SK-N-MC (cell line): Measurements from ENCODE around the gene RNF144B.

ENCODE experiments used
- DNase-seq: peaks from one replicate; pipeline ENCODE4 v3.0.0-alpha.2; 2011; ENCODE audit warnings: low read depth, low spot score
- H3K27ac ChIP-seq: fragments of 200-600 bp; sonication (generic); 2 replicates; pipeline ENCODE4 v1.5.1; 2016; ENCODE audit warnings: mixed run types
- H3K36me3 ChIP-seq: fragments of 200-600 bp; sonication (generic); 2 replicates; pipeline ENCODE4 v1.6.1; 2017; ENCODE audit warnings: antibody characterized with exemption, low read length, mixed read lengths; ENCODE audit not compliant: insufficient read depth
- H3K4me3 ChIP-seq: fragments of 200-600 bp; sonication (generic); 2 replicates; pipeline ENCODE4 v1.5.1; 2016
- H3K9ac ChIP-seq: fragments of 200-600 bp; sonication (generic); 2 replicates; pipeline ENCODE4 v1.8.0; 2017; ENCODE audit warnings: mixed run types, mixed read lengths; ENCODE audit not compliant: insufficient read length
- H3K9me3 ChIP-seq: fragments of 200-600 bp; sonication (generic); 2 replicates; pipeline ENCODE4 v1.6.1; 2017; ENCODE audit warnings: low read depth, mild to moderate bottlenecking, antibody characterized with exemption, low read length, moderate library complexity, mixed read lengths
- EZH2 ChIP-seq: fragments of 200-600 bp; sonication (generic); IDR thresholded peaks from one replicate; pipeline ENCODE4 v1.6.1; 2017; ENCODE audit warnings: antibody characterized with exemption
- FOXP2 ChIP-seq: optimal IDR thresholded peaks from 2 replicates; pipeline ENCODE3; 2011; ENCODE audit warnings: mild to moderate bottlenecking, moderate library complexity; ENCODE audit not compliant: insufficient read depth; ENCODE audit errors: extremely low read length, control extremely low read depth
- POLR2AphosphoS5 ChIP-seq: IDR thresholded peaks from 2 replicates; pipeline ENCODE4 v1.6.1; 2012; ENCODE audit warnings: mild to moderate bottlenecking, low read depth, low read length, borderline replicate concordance

RNF144B gene

GRCh38 chr6:18387061-18387721 lies at the start of gene RNF144B:
RNF144B (plus strand) TSS chr6:18387350; CDS start chr6:18399535, 12,185 bp downstream.
- no peaks in the 10 kb centered on the region for H3K9me3 ChIP-seq
- H3K9ac ChIP-seq: peak within 1 kb of the TSS; percentile 61
- H3K27ac ChIP-seq: no peak within 1 kb of the TSS
- H3K36me3 ChIP-seq: no peaks in the 10 kb centered on the region
- no peak for DNase-seq
- H3K4me3 ChIP-seq: peak within 1 kb of the TSS; percentile 86
- no peak for TF ChIP-seq EZH2
- TF ChIP-seq POLR2AphosphoS5: peak; percentile 38
- TF ChIP-seq FOXP2: peak; percentile 62

- H3K27ac ChIP-seq: no peak overlapping the region
- no peak overlapping the region for H3K9ac ChIP-seq
- H3K36me3 ChIP-seq: no peaks in the 10 kb centered on the region
- H3K9me3 ChIP-seq: no peaks in the 10 kb centered on the region
- no peak for DNase-seq
- TF ChIP-seq EZH2 (no peak), FOXP2 (no peak), POLR2AphosphoS5 (no peak)
- no peak overlapping the region for H3K4me3 ChIP-seq
Observed at GRCh38 chr6:18339599-18339998, 47.6 kb upstream of the RNF144B start.

GRCh38 chr6:18340781-18341551 lies 46.2 kb upstream of the RNF144B start:
- Histone ChIP-seq H3K4me3 (no peak overlapping the region), H3K27ac (no peak overlapping the region), H3K36me3 (no peaks in the 10 kb centered on the region), H3K9me3 (no peaks in the 10 kb centered on the region), H3K9ac (no peak overlapping the region)
- no peak for DNase-seq
- TF ChIP-seq FOXP2 (no peak), EZH2 (no peak)

GRCh38 chr6:18342223-18342622 lies 44.9 kb upstream of the RNF144B start:
- no peak for TF ChIP-seq EZH2
- no peak for TF ChIP-seq FOXP2
- TF ChIP-seq POLR2AphosphoS5: no peak
- no peak overlapping the region for H3K9ac ChIP-seq
- no peak overlapping the region for H3K4me3 ChIP-seq
- DNase-seq: no peak
- no peaks in the 10 kb centered on the region for H3K9me3 ChIP-seq
- no peaks in the 10 kb centered on the region for H3K36me3 ChIP-seq
- no peak overlapping the region for H3K27ac ChIP-seq

GRCh38 chr6:18343741-18344140 lies 43.4 kb upstream of the RNF144B start:
- no peak overlapping the region for H3K27ac ChIP-seq
- DNase-seq: no peak
- no peak overlapping the region for H3K4me3 ChIP-seq
- H3K9me3 ChIP-seq: no peaks in the 10 kb centered on the region
- H3K36me3 ChIP-seq: no peaks in the 10 kb centered on the region
- TF ChIP-seq FOXP2 (no peak), EZH2 (no peak), POLR2AphosphoS5 (no peak)
- H3K9ac ChIP-seq: no peak overlapping the region

GRCh38 chr6:18347021-18347577 lies 40.1 kb upstream of the RNF144B start:
- H3K9ac ChIP-seq: no peak overlapping the region
- H3K4me3 ChIP-seq: no peak overlapping the region
- no peaks in the 10 kb centered on the region for H3K9me3 ChIP-seq
- TF ChIP-seq FOXP2 (no peak), EZH2 (no peak), POLR2AphosphoS5 (no peak)
- no peaks in the 10 kb centered on the region for H3K36me3 ChIP-seq
- H3K27ac ChIP-seq: no peak overlapping the region
- DNase-seq: no peak

- H3K9me3 ChIP-seq: no peaks in the 10 kb centered on the region
- TF ChIP-seq EZH2: no peak
- TF ChIP-seq POLR2AphosphoS5: no peak
- TF ChIP-seq FOXP2: no peak
- H3K4me3 ChIP-seq: no peak overlapping the region
- H3K9ac ChIP-seq: no peak overlapping the region
- H3K27ac ChIP-seq: no peak overlapping the region
- H3K36me3 ChIP-seq: no peaks in the 10 kb centered on the region
- no peak for DNase-seq
Observed at GRCh38 chr6:18347866-18348265, 39.3 kb upstream of the RNF144B start.

- Histone ChIP-seq H3K27ac (no peak overlapping the region), H3K9me3 (no peaks in the 10 kb centered on the region), H3K9ac (no peak overlapping the region), H3K36me3 (no peaks in the 10 kb centered on the region), H3K4me3 (no peak overlapping the region)
- TF ChIP-seq POLR2AphosphoS5 (no peak), FOXP2 (no peak), EZH2 (no peak)
- no peak for DNase-seq
Observed at GRCh38 chr6:18349386-18349785, 37.8 kb upstream of the RNF144B start.
